ENCODE results near the gene HES1. TPM values are rescaled to one million over a fixed set of nuclear protein-coding genes. Genes with fewer than 3 reads are reported as not detected.

Gene HES1
- total RNA-seq, 1 experiment from 2014 or later, result 34.6 TPM

DNA sequence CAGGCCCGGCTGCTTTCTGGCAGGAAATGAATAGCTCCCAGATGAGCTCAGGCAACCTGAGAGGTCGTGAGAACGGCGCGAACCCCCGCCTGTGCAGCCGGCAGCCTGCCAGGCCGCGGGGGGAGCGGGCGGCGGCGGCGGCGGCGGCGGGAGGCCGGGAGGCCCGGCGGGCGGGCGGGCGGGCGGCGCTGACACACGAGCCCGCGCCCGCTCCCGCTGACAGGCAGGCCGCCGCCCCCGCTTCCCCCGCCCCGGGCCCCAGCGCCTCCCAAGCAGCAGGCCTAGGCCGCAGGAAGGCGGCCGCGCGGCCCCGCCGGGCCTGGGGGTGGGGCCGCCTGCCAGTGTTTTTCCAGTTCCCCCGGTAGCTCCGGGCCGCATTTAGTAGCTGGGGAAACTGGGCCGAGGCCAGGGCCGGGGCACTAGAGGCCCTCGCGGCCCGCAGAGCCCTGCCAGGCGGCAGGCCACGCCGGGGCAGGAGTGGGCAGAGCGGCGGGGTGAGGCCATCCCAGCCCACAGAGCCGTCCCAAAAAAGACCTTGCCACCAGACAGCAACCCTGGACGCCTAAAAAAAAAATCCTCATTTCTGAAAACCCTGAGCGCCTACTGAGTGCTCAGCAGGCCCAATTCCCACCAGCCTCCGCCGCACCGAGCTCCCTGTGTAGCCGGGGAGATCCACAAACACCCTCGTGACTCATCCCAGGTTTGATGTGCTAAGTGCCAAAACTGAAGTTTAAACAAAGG lies 5.6 kb downstream of the HES1 start:
- TF ChIP-seq, protein P1, sequence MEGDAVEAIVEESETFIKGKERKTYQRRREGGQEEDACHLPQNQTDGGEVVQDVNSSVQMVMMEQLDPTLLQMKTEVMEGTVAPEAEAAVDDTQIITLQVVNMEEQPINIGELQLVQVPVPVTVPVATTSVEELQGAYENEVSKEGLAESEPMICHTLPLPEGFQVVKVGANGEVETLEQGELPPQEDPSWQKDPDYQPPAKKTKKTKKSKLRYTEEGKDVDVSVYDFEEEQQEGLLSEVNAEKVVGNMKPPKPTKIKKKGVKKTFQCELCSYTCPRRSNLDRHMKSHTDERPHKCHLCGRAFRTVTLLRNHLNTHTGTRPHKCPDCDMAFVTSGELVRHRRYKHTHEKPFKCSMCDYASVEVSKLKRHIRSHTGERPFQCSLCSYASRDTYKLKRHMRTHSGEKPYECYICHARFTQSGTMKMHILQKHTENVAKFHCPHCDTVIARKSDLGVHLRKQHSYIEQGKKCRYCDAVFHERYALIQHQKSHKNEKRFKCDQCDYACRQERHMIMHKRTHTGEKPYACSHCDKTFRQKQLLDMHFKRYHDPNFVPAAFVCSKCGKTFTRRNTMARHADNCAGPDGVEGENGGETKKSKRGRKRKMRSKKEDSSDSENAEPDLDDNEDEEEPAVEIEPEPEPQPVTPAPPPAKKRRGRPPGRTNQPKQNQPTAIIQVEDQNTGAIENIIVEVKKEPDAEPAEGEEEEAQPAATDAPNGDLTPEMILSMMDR (IDR thresholded peaks at IDR 0.05; ENCODE audit: unreplicated experiment), result no peak
- ChIA-PET POLR2A (interaction anchor here (0.6 to 10.1 kb wide), 30 partner anchors 12 to 492 kb away, joined by 3 to 193 read pairs (median 4); no protein-coding TSS in a partner anchor), CTCF (interaction anchor here (0.6 to 1.6 kb wide), 9 partner anchors 16 to 476 kb away, joined by 3 to 13 read pairs (median 3); no protein-coding TSS in a partner anchor)
- H3K27ac Mint-ChIP-seq (ENCODE audit: low read depth, unreplicated experiment), result peak overlapping the region; percentile 94
- H3K36me3 Mint-ChIP-seq (ENCODE audit: insufficient read depth, unreplicated experiment), result peaks cover 27% of the 10 kb centered on the region
- DNase-seq (ENCODE audit: unreplicated experiment), result peak; percentile 97
- H3K9me3 Mint-ChIP-seq (ENCODE audit: unreplicated experiment), result no peaks in the 10 kb centered on the region
- intact Hi-C loops (cut with micrococcal nuclease), result loop anchor here (1.0 kb wide), 1 partner anchor 174 kb away; no protein-coding TSS in a partner anchor
- no peaks in the 10 kb centered on the region for H3K27me3 Mint-ChIP-seq (ENCODE audit: insufficient read depth, unreplicated experiment)
- H3K4me1 Mint-ChIP-seq (ENCODE audit: insufficient read depth, unreplicated experiment), result peaks cover 26% of the 10 kb centered on the region
- no TSS peak for BruUV-seq (replicated peaks)
- peak overlapping the region; percentile 59 for H3K4me3 Mint-ChIP-seq (ENCODE audit: unreplicated experiment)

DNA sequence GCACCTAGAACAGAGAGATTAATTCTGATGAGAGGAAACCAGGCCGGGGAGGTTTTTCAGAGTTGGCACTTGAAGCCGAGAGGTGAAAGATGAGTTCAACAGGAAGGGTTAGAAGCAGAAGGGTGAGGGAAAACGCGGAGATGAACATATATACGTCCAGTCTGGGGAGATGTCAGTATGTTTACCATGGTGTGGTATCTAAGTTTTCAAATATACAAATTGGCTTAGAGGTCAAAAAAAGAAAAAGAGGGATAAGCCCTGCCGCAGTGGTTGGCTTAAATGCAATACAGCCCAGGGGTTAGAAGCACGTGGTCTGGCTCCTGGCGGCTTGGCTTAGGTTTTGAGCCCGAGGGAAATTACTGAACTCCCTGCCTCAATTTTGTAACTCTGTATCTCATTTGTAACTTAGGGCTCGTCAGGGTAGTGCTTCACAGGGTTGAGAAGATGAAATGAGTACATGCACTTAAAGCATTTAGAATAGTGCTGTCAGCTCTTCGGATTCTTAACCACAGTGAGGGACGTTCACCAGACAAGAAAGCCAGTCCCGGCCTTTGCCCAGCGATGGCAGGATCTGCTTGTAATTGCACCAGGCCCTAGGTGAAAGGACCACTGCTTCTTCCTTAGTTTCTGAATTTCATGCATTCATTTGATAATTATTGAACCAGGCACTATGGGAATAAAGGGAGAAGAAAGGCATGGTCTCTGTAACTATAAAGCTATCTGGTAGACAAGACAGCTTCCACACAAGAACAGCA lies 6.4 kb downstream of the HES1 start:
- Mint-ChIP-seq H3K27me3 (ENCODE audit: insufficient read depth, unreplicated experiment) (peaks cover 2% of the 10 kb centered on the region), H3K4me3 (ENCODE audit: unreplicated experiment) (peak overlapping the region; percentile 59), H3K36me3 (ENCODE audit: insufficient read depth, unreplicated experiment) (peaks cover 19% of the 10 kb centered on the region), H3K27ac (ENCODE audit: low read depth, unreplicated experiment) (peak overlapping the region; percentile 94), H3K9me3 (ENCODE audit: unreplicated experiment) (no peaks in the 10 kb centered on the region), H3K4me1 (ENCODE audit: insufficient read depth, unreplicated experiment) (peaks cover 26% of the 10 kb centered on the region)
- no TSS peak for BruUV-seq (replicated peaks)
- TF ChIP-seq, protein P1 (IDR thresholded peaks at IDR 0.05; ENCODE audit: unreplicated experiment), result no peak
- ChIA-PET POLR2A (interaction anchor here (0.6 to 10.1 kb wide), 24 partner anchors 9 to 491 kb away, joined by 3 to 193 read pairs (median 4); no protein-coding TSS in a partner anchor), CTCF (interaction anchor here (0.6 to 1.6 kb wide), 8 partner anchors 15 to 360 kb away, joined by 3 to 13 read pairs (median 3); no protein-coding TSS in a partner anchor)
- intact Hi-C loops (cut with micrococcal nuclease), result loop anchor here (1.0 kb wide), 1 partner anchor 173 kb away; no protein-coding TSS in a partner anchor
- peak; percentile 79 for DNase-seq (ENCODE audit: unreplicated experiment)

DNA sequence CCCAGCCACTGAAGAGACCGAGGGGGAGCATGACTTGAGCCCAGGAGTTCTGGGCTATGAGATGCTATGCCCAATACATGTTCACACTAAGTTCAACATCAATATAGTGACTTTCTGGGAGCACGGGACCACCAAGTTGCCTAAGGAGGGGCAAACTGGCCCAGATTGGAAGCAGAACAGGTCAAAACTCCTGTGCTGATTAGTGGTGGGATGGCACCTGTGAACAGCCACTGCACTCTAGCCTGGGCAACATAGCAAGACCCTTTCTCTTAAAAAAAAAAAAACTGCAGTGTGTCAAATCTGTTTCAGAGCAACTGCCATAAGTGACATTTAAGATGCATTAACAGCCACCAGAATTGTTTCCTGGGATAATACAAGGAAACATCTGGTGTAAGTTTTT lies 9.8 kb downstream of the HES1 start:
- H3K4me3 Mint-ChIP-seq (ENCODE audit: unreplicated experiment), result no peak overlapping the region
- peaks cover 24% of the 10 kb centered on the region for H3K4me1 Mint-ChIP-seq (ENCODE audit: insufficient read depth, unreplicated experiment)
- H3K9me3 Mint-ChIP-seq (ENCODE audit: unreplicated experiment), result no peaks in the 10 kb centered on the region
- intact Hi-C loops (cut with micrococcal nuclease), result no loop called here
- no peak overlapping the region for H3K27ac Mint-ChIP-seq (ENCODE audit: low read depth, unreplicated experiment)
- DNase-seq (ENCODE audit: unreplicated experiment), result no peak
- no TSS peak for BruUV-seq (replicated peaks)
- TF ChIP-seq, protein P1 (IDR thresholded peaks at IDR 0.05; ENCODE audit: unreplicated experiment), result no peak
- CTCF ChIA-PET, result no interaction called here
- POLR2A ChIA-PET, result no interaction called here
- no peaks in the 10 kb centered on the region for H3K36me3 Mint-ChIP-seq (ENCODE audit: insufficient read depth, unreplicated experiment)
- H3K27me3 Mint-ChIP-seq (ENCODE audit: insufficient read depth, unreplicated experiment), result peaks cover 17% of the 10 kb centered on the region

GRCh38 chr3:194147679-194148078 lies 11.7 kb downstream of the HES1 start:
- H3K4me3 Mint-ChIP-seq (ENCODE audit: unreplicated experiment), result no peak overlapping the region
- H3K9me3 Mint-ChIP-seq (ENCODE audit: unreplicated experiment), result no peaks in the 10 kb centered on the region
- no TSS peak for BruUV-seq (replicated peaks)
- POLR2A ChIA-PET, result no interaction called here
- no peak overlapping the region for H3K27ac Mint-ChIP-seq (ENCODE audit: low read depth, unreplicated experiment)
- CTCF ChIA-PET, result no interaction called here
- peaks cover 17% of the 10 kb centered on the region for H3K4me1 Mint-ChIP-seq (ENCODE audit: insufficient read depth, unreplicated experiment)
- H3K36me3 Mint-ChIP-seq (ENCODE audit: insufficient read depth, unreplicated experiment), result no peaks in the 10 kb centered on the region
- H3K27me3 Mint-ChIP-seq (ENCODE audit: insufficient read depth, unreplicated experiment), result peaks cover 17% of the 10 kb centered on the region
- DNase-seq (ENCODE audit: unreplicated experiment), result no peak
- TF ChIP-seq, protein P1 (IDR thresholded peaks at IDR 0.05; ENCODE audit: unreplicated experiment), result no peak
- intact Hi-C loops (cut with micrococcal nuclease), result no loop called here

Data from MCF 10A (cell line).